WERI-Rb-1 (cell line): ENCODE results near the gene ZMYND10.

Source experiments
- DNase-seq: peaks from one replicate; pipeline ENCODE4 v3.0.0-alpha.2; 2020
- H3K27ac ChIP-seq: fragments of 250-450 bp; sonication (Bioruptor Pico); 2 replicates; pipeline ENCODE4 v1.5.1; 2020; ENCODE audit warnings: mild to moderate bottlenecking, moderate library complexity
- H3K27me3 ChIP-seq: fragments of 250-450 bp; sonication (Bioruptor Pico); 2 replicates; pipeline ENCODE4 v1.5.1; 2021; ENCODE audit warnings: mild to moderate bottlenecking, low read depth, moderate library complexity; ENCODE audit not compliant: insufficient read depth, severe bottlenecking
- H3K36me3 ChIP-seq: fragments of 250-450 bp; sonication (Bioruptor Pico); 2 replicates; pipeline ENCODE4 v1.5.1; 2020; ENCODE audit warnings: mild to moderate bottlenecking, moderate library complexity
- H3K4me3 ChIP-seq: 2 replicates; pipeline ENCODE4 v1.5.1; 2011; ENCODE audit warnings: low read depth, mild to moderate bottlenecking, control low read depth, low read length
- H3K9me3 ChIP-seq: fragments of 250-450 bp; sonication (Bioruptor Pico); 2 replicates; pipeline ENCODE4 v1.5.1; 2021; ENCODE audit warnings: mild to moderate bottlenecking, moderate library complexity; ENCODE audit not compliant: severe bottlenecking
- CTCF ChIP-seq: IDR thresholded peaks from 2 replicates; pipeline ENCODE4 v1.5.1; 2011; ENCODE audit warnings: low read depth, mild to moderate bottlenecking, control low read depth, inconsistent platforms, low read length

The ZMYND10 gene

GRCh38 chr3:50293079-50293801 is 52.3 kb downstream of the ZMYND10 start:
- TF ChIP-seq CTCF = no peak
- H3K27ac ChIP-seq = peak overlapping the region; percentile 64

GRCh38 chr3:50292159-50293078 is 53.1 kb downstream of the ZMYND10 start, which contains the start of gene IFRD2:
IFRD2 (minus strand) TSS chr3:50292429; CDS start chr3:50292274, 155 bp downstream.
- Histone ChIP-seq H3K4me3 (peak within 1 kb of the TSS; percentile 71), H3K27ac (peak within 1 kb of the TSS; percentile 78), H3K27me3 (no peaks in the 10 kb centered on the region), H3K36me3 (peaks cover 33% of the 10 kb centered on the region), H3K9me3 (no peaks in the 10 kb centered on the region)
- TF ChIP-seq CTCF = no peak
- peak; percentile 97 for DNase-seq

More at GRCh38 chr3:50293079-50293801, 52.3 kb downstream of the ZMYND10 start:
- DNase-seq = no peak
- Histone ChIP-seq H3K4me3 (peak overlapping the region; percentile 25), H3K9me3 (no peaks in the 10 kb centered on the region), H3K27me3 (no peaks in the 10 kb centered on the region), H3K36me3 (peaks cover 27% of the 10 kb centered on the region)
